Hepatocyte (in vitro differentiated cells): ENCODE data around the gene GABRA6. TPM values are rescaled to one million over a fixed set of nuclear protein-coding genes. Genes with fewer than 3 reads are reported as not detected.

Experiments used
- DNase-seq: peaks from one replicate; pipeline ENCODE4 v3.0.0-alpha.2; 2016; ENCODE audit warnings: low spot score
- H2AFZ ChIP-seq: fragments of 200-600 bp; sonication (generic); 2 replicates; pipeline ENCODE4 v1.6.0; 2016; ENCODE audit warnings: antibody characterized with exemption, mild to moderate bottlenecking
- H3K27ac ChIP-seq: fragments of 200-600 bp; sonication (generic); 2 replicates; pipeline ENCODE4 v1.5.1; 2016; ENCODE audit warnings: mild to moderate bottlenecking
- H3K27me3 ChIP-seq: fragments of 200-600 bp; sonication (generic); 2 replicates; pipeline ENCODE4 v1.6.1; 2016
- H3K36me3 ChIP-seq: fragments of 200-600 bp; sonication (generic); replicated peaks from 2 replicates; pipeline ENCODE4 v1.5.1; 2016; ENCODE audit warnings: low read depth; ENCODE audit not compliant: insufficient read depth
- H3K4me1 ChIP-seq: fragments of 200-600 bp; sonication (generic); 2 replicates; pipeline ENCODE4 v1.5.1; 2016; ENCODE audit warnings: mild to moderate bottlenecking, moderate library complexity; ENCODE audit not compliant: insufficient read depth
- H3K4me2 ChIP-seq: fragments of 200-600 bp; sonication (generic); 2 replicates; pipeline ENCODE4 v1.6.0; 2016
- H3K4me3 ChIP-seq: fragments of 200-600 bp; sonication (generic); 2 replicates; pipeline ENCODE4 v1.5.1; 2016; ENCODE audit warnings: mild to moderate bottlenecking
- H3K79me2 ChIP-seq: fragments of 200-600 bp; sonication (generic); 2 replicates; pipeline ENCODE4 v1.6.0; 2017; ENCODE audit warnings: mild to moderate bottlenecking
- H3K9me2 ChIP-seq: fragments of 200-600 bp; sonication (generic); replicated peaks from 2 replicates; pipeline ENCODE4 v1.6.0; 2017; ENCODE audit warnings: mild to moderate bottlenecking; ENCODE audit not compliant: insufficient read depth
- H3K9me3 ChIP-seq: fragments of 200-600 bp; sonication (generic); 2 replicates; pipeline ENCODE4 v1.5.1; 2016; ENCODE audit warnings: low read depth, mild to moderate bottlenecking
- H4K20me1 ChIP-seq: fragments of 200-600 bp; sonication (generic); 2 replicates; pipeline ENCODE4 v1.6.0; 2016; ENCODE audit warnings: mild to moderate bottlenecking; ENCODE audit not compliant: insufficient read depth, poor library complexity, severe bottlenecking
- CTCF ChIP-seq: fragments of 200-600 bp; sonication (generic); IDR thresholded peaks from 2 replicates; pipeline ENCODE4 v1.5.1; 2016; ENCODE audit warnings: antibody characterized with exemption, mild to moderate bottlenecking; ENCODE audit not compliant: poor library complexity
- EZH2 ChIP-seq: fragments of 200-600 bp; sonication (generic); IDR thresholded peaks from 2 replicates; pipeline ENCODE4 v1.6.1; 2016; ENCODE audit warnings: antibody characterized with exemption, mild to moderate bottlenecking, borderline replicate concordance
- EZH2phosphoT487 ChIP-seq: fragments of 200-600 bp; sonication (generic); IDR thresholded peaks from one replicate; pipeline ENCODE4 v1.6.1; 2018; ENCODE audit warnings: antibody characterized with exemption, mild to moderate bottlenecking, low read depth, moderate library complexity; ENCODE audit not compliant: unreplicated experiment, severe bottlenecking
- WGBS: methylation state at CpG from one replicate; pipeline ENCODE4 v1.1.6; 2016; ENCODE audit warnings: low lambda C conversion rate; ENCODE audit errors: missing lambda C conversion rate; 5-methylcytosine and 5-hydroxymethylcytosine counted together
- polyA plus RNA-seq: library from polyadenylated mRNA; unstranded; fragments of >200 nt; fragmentation: Nextera tagmentation; extraction: Ambion mirVana; gene quantifications from 2 replicates; pipeline ENCODE4 v1.2.1, GENCODE V29; 2016
- total RNA-seq: library from RNA; depleted of rRNA; stranded (reverse); fragments of >200 nt; gene quantifications from 2 replicates; pipeline ENCODE4 v1.2.3, GENCODE V29; 2014

GABRA6 gene
- total and polyA plus RNA-seq, 2 experiments from 2014 or later = not detected

- H3K4me2 ChIP-seq = no peak overlapping the region
These were observed 1.4 kb downstream of the GABRA6 start for GRCh38 chr5:161686881-161687280.

GRCh38 chr5:161687316-161687715 lies 1.8 kb downstream of the GABRA6 start:
- no peak for TF ChIP-seq EZH2
- Histone ChIP-seq H3K4me1 (no peaks in the 10 kb centered on the region), H3K27me3 (peaks cover 4% of the 10 kb centered on the region), H3K9me2 (no peaks in the 10 kb centered on the region), H3K79me2 (no peaks in the 10 kb centered on the region), H3K4me2 (no peak overlapping the region), H3K27ac (no peak overlapping the region), H4K20me1 (no peaks in the 10 kb centered on the region), H2AFZ (no peak overlapping the region), H3K4me3 (no peak overlapping the region), H3K9me3 (no peaks in the 10 kb centered on the region), H3K36me3 (no peaks in the 10 kb centered on the region)
- DNase-seq = no peak
- 87% methylated on average over 2 of the region's 2 CpGs for WGBS

More at GRCh38 chr5:161686881-161687280, 1.4 kb downstream of the GABRA6 start:
- Histone ChIP-seq H3K4me3 (no peak overlapping the region), H3K79me2 (no peaks in the 10 kb centered on the region), H3K9me2 (no peaks in the 10 kb centered on the region), H3K36me3 (no peaks in the 10 kb centered on the region), H4K20me1 (no peaks in the 10 kb centered on the region), H3K9me3 (no peaks in the 10 kb centered on the region), H3K27ac (no peak overlapping the region), H2AFZ (no peak overlapping the region), H3K4me1 (no peaks in the 10 kb centered on the region), H3K27me3 (peaks cover 4% of the 10 kb centered on the region)
- 81% methylated on average over 3 of the region's 3 CpGs for WGBS
- no peak for DNase-seq
- no peak for TF ChIP-seq CTCF
- no peak for TF ChIP-seq EZH2
- TF ChIP-seq EZH2phosphoT487 = no peak

- H2AFZ ChIP-seq = no peak overlapping the region
- H3K4me2 ChIP-seq = no peak overlapping the region
- H3K4me3 ChIP-seq = no peak overlapping the region
- no peaks in the 10 kb centered on the region for H3K79me2 ChIP-seq
- DNase-seq = no peak
- H3K27me3 ChIP-seq = peaks cover 4% of the 10 kb centered on the region
- H3K9me3 ChIP-seq = no peaks in the 10 kb centered on the region
- no peak overlapping the region for H3K27ac ChIP-seq
- 74% methylated on average over 7 of the region's 7 CpGs for WGBS
- H3K9me2 ChIP-seq = no peaks in the 10 kb centered on the region
- no peak for TF ChIP-seq EZH2phosphoT487
- TF ChIP-seq CTCF = no peak
- TF ChIP-seq EZH2 = no peak
- no peaks in the 10 kb centered on the region for H3K4me1 ChIP-seq
- H3K36me3 ChIP-seq = no peaks in the 10 kb centered on the region
- H4K20me1 ChIP-seq = no peaks in the 10 kb centered on the region
These were observed 6.4 kb downstream of the GABRA6 start for GRCh38 chr5:161691911-161692310.

- Histone ChIP-seq H4K20me1 (no peaks in the 10 kb centered on the region), H3K9me2 (no peaks in the 10 kb centered on the region), H3K4me2 (no peak overlapping the region), H3K4me1 (no peaks in the 10 kb centered on the region), H3K79me2 (no peaks in the 10 kb centered on the region), H3K27ac (no peak overlapping the region), H3K4me3 (no peak overlapping the region), H3K36me3 (no peaks in the 10 kb centered on the region), H3K27me3 (no peaks in the 10 kb centered on the region), H3K9me3 (no peaks in the 10 kb centered on the region), H2AFZ (no peak overlapping the region)
- WGBS = 88% methylated on average over 4 of the region's 4 CpGs
- TF ChIP-seq CTCF (no peak), EZH2 (no peak), EZH2phosphoT487 (no peak)
- no peak for DNase-seq
These were observed 11.5 kb downstream of the GABRA6 start for GRCh38 chr5:161697001-161697400.
